GM18517 (cell line): Measurements from ENCODE around the gene RPGRIP1L.

Source experiments
- ATAC-seq: cut with Tn5 transposase; IDR thresholded peaks from one replicate; pipeline ENCODE4 v1.9.1; 2021; ENCODE audit warnings: mild to moderate bottlenecking, moderate library complexity; ENCODE audit not compliant: unreplicated experiment

The RPGRIP1L gene

GRCh38 chr16:53559270-53559951, 144.2 kb downstream of the RPGRIP1L start:
- ATAC-seq, result no peak

GRCh38 chr16:53558710-53559109, 144.9 kb downstream of the RPGRIP1L start:
- no peak for ATAC-seq

DNA sequence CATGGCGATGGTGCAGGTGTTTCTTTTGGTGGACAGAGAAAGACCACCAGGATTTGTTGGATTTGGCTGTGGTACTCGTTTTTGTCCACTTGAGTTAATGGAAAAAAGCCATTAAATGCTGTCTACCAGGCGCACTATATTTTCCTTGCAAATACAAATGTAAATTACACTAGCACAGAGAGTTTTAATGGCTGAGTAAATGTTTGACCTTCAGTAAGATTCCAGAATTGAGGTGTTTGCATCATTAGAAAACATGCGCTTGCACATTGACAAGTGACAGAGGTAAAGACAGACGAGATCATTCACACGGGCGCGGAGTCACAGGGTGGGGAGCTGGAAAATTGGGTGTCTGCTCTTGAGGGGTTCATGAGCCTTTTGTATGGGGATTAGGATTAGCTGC, 147.1 kb downstream of the RPGRIP1L start:
- ATAC-seq, result no peak

GRCh38 chr16:53549970-53550690, 153.5 kb downstream of the RPGRIP1L start:
- peak; percentile 71 for ATAC-seq
